Panc1 (cell line): Measurements from ENCODE around the gene CD58.
"Not testable (repeated sequence)": the region's sequence is repeated elsewhere in the genome, so short reads cannot be mapped to it uniquely, and the experiment has no call there.

ENCODE experiments used
- POLR2AphosphoS5 ChIP-seq: IDR thresholded peaks from 2 replicates; pipeline ENCODE4 v1.6.1; 2012; ENCODE audit warnings: mild to moderate bottlenecking, low read depth, low read length, moderate library complexity
- SIN3A ChIP-seq: IDR thresholded peaks from 2 replicates; pipeline ENCODE4 v1.6.1; 2012; ENCODE audit warnings: low read depth, mild to moderate bottlenecking, low read length, moderate library complexity, borderline replicate concordance; ENCODE audit not compliant: insufficient read depth
- TCF7L2 ChIP-seq: IDR thresholded peaks from 2 replicates; pipeline ENCODE4 v1.6.1; 2011; ENCODE audit warnings: mild to moderate bottlenecking, low read depth, low read length, inconsistent platforms
- TF ChIP-seq, protein P1 (sequence below): fragments of 450-650 bp; IDR thresholded peaks from 2 replicates; pipeline ENCODE4 v1.5.1; 2017; ENCODE audit warnings: mild to moderate bottlenecking

- TF ChIP-seq, protein P1, sequence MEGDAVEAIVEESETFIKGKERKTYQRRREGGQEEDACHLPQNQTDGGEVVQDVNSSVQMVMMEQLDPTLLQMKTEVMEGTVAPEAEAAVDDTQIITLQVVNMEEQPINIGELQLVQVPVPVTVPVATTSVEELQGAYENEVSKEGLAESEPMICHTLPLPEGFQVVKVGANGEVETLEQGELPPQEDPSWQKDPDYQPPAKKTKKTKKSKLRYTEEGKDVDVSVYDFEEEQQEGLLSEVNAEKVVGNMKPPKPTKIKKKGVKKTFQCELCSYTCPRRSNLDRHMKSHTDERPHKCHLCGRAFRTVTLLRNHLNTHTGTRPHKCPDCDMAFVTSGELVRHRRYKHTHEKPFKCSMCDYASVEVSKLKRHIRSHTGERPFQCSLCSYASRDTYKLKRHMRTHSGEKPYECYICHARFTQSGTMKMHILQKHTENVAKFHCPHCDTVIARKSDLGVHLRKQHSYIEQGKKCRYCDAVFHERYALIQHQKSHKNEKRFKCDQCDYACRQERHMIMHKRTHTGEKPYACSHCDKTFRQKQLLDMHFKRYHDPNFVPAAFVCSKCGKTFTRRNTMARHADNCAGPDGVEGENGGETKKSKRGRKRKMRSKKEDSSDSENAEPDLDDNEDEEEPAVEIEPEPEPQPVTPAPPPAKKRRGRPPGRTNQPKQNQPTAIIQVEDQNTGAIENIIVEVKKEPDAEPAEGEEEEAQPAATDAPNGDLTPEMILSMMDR, result not testable (repeated sequence)
- TF ChIP-seq POLR2AphosphoS5, TCF7L2, SIN3A: not testable (repeated sequence)
Measured at GRCh38 chr1:116607463-116607862, 36.6 kb upstream of the CD58 start.
